ENCODE measurements around the gene FLACC1.

DNA sequence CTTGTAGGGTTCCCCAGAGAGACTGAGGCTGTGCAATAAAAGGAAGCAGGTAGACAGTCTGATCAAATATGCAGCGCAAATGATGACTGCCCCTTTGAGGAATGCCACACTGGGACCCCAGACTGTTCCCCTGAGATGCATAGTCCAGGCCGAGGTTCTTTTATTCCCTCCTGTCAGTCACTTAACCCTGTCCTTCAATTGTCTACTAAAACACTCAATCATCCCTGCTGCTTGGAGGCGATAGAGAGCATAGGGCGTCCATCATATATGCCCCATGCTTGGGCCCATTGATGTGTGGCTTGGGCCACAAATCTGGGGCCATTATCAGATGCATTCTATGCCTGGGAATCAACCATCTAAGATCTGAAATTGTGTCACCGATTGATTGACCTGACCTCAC, 112.3 kb downstream of the FLACC1 start:
- no peak for TF ChIP-seq ZNF274 (IDR thresholded peaks at IDR 0.05; ENCODE audit: low read depth, low read length)
- TF ChIP-seq YY1 (IDR thresholded peaks at IDR 0.05; ENCODE audit: insufficient read depth, insufficient read length), result no peak

All from NT2/D1 (cell line).